Mononuclear cell (primary cell): Measurements from ENCODE around the gene RTKN. TPM values are rescaled to one million over a fixed set of nuclear protein-coding genes. Genes with fewer than 3 reads are reported as not detected.
"Not testable (repeated sequence)": the region's sequence is repeated elsewhere in the genome, so short reads cannot be mapped to it uniquely, and the experiment has no call there.

Source experiments
- H3K27me3 ChIP-seq: 2 replicates; pipeline ENCODE4 v1.6.0; 2011; ENCODE audit warnings: low read length, control low read depth; ENCODE audit not compliant: insufficient read depth
- H3K4me1 ChIP-seq: 2 replicates; pipeline ENCODE4 v1.5.1; 2011; ENCODE audit warnings: mild to moderate bottlenecking, low read length, control low read depth; ENCODE audit not compliant: insufficient read depth
- H3K4me3 ChIP-seq: 2 replicates; pipeline ENCODE4 v1.5.1; 2011; ENCODE audit warnings: mild to moderate bottlenecking, low read length, moderate library complexity
- H3K9me3 ChIP-seq: 2 replicates; pipeline ENCODE4 v1.5.1; 2011; ENCODE audit warnings: low read depth, mild to moderate bottlenecking, control low read depth, low read length
- total RNA-seq: library from RNA; depleted of rRNA; stranded (reverse); fragments of >200 nt; gene quantifications from one replicate; pipeline ENCODE4 v1.2.3, GENCODE V29; 2012

Gene RTKN
- 0.31 TPM for total RNA-seq

- H3K27me3 ChIP-seq, result peaks cover 47% of the 10 kb centered on the region
- peaks cover 33% of the 10 kb centered on the region for H3K4me1 ChIP-seq
- no peaks in the 10 kb centered on the region for H3K9me3 ChIP-seq
- H3K4me3 ChIP-seq, result no peak within 1 kb of the TSS
Measured at GRCh38 chr2:74441690-74442482, at the start of gene RTKN. Gene RTKN, minus strand, starts transcription at chr2:74441937. Its CDS starts 121 bp downstream, at chr2:74441816.

GRCh38 chr2:74489906-74490305 lies 48.2 kb upstream of the RTKN start:
- H3K4me3 ChIP-seq, result no peak overlapping the region
- H3K27me3 ChIP-seq, result no peaks in the 10 kb centered on the region
- no peaks in the 10 kb centered on the region for H3K4me1 ChIP-seq
- H3K9me3 ChIP-seq, result no peaks in the 10 kb centered on the region

GRCh38 chr2:74488643-74489481 lies 47.1 kb upstream of the RTKN start:
- Histone ChIP-seq H3K4me3 (no peak overlapping the region), H3K4me1 (peaks cover 5% of the 10 kb centered on the region), H3K27me3 (no peaks in the 10 kb centered on the region), H3K9me3 (no peaks in the 10 kb centered on the region)

GRCh38 chr2:74486141-74486540 lies 44.4 kb upstream of the RTKN start:
- Histone ChIP-seq H3K9me3 (no peaks in the 10 kb centered on the region), H3K4me3 (no peak overlapping the region), H3K4me1 (peaks cover 24% of the 10 kb centered on the region), H3K27me3 (no peaks in the 10 kb centered on the region)

GRCh38 chr2:74483675-74484164 lies 42.0 kb upstream of the RTKN start:
- H3K27me3 ChIP-seq, H3K9me3 ChIP-seq: not testable (repeated sequence)
- H3K4me1 ChIP-seq, result peaks cover 33% of the 10 kb centered on the region
- peak overlapping the region; percentile 86 for H3K4me3 ChIP-seq

DNA sequence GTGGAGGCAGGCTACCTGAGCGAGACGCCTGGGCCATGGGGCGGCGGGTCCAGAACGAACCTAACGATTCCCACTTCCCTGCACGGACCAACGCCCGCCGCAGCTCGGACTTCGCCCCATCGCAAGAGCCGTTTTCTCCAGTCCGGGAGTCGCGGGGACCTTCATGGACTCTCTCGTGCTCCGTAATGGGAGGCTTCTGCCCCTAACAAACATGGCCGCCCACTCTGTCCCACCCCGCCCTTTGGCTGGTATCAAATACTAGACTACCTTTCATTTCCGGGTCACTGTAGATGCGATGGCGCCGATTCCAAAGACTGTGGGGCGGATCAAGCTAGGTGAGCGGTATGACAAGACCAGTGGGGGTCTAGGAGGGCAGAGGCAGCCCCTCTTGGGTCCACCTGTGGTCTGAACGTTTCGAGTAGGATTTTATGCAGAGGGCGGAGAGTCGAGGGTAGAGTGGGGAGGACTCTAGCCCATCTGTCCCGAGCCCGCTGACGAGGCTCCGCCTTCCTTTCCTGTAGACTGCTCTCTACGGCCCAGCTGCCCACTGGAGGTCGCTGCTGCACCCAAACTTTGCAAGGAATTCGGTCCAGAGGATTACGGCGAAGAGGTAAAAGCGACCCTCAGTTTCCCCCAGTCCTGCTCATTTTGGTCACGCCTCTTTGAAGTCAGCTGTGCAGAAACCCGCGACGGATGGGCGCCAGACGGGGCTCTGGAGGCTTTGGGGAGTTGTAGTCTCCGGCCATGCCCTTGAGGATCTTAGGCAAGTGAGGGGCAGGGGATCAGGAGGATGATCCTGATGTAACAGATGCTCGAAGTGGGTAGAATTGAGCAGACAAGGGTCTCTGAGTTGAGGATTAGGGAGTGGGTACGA lies 41.3 kb upstream of the RTKN start, which contains the start of the genes CCDC142 and TTC31:
TSS of gene CCDC142 (minus strand) at position 198 of the 874 bp plus-strand sequence. CDS start at position 37, 161 bp downstream.
TSS of gene TTC31 (plus strand) at position 281 of the 874 bp plus-strand sequence. CDS start at position 296, 15 bp downstream.
- peaks cover 33% of the 10 kb centered on the region for H3K4me1 ChIP-seq
- no peaks in the 10 kb centered on the region for H3K27me3 ChIP-seq
- H3K4me3 ChIP-seq, result peak within 1 kb of the TSS; percentile 86
- no peaks in the 10 kb centered on the region for H3K9me3 ChIP-seq

GRCh38 chr2:74481961-74482800 lies 40.4 kb upstream of the RTKN start:
- Histone ChIP-seq H3K4me1 (peaks cover 39% of the 10 kb centered on the region), H3K9me3 (no peaks in the 10 kb centered on the region), H3K27me3 (no peaks in the 10 kb centered on the region), H3K4me3 (peak overlapping the region; percentile 86)

GRCh38 chr2:74481431-74481830 lies 39.7 kb upstream of the RTKN start:
- H3K4me3 ChIP-seq, result no peak overlapping the region
- no peaks in the 10 kb centered on the region for H3K9me3 ChIP-seq
- peaks cover 46% of the 10 kb centered on the region for H3K4me1 ChIP-seq
- H3K27me3 ChIP-seq, result no peaks in the 10 kb centered on the region

- Histone ChIP-seq H3K4me1 (peaks cover 36% of the 10 kb centered on the region), H3K4me3 (no peak overlapping the region), H3K27me3 (no peaks in the 10 kb centered on the region), H3K9me3 (no peaks in the 10 kb centered on the region)
Measured at GRCh38 chr2:74474899-74475298, 33.2 kb upstream of the RTKN start.

DNA sequence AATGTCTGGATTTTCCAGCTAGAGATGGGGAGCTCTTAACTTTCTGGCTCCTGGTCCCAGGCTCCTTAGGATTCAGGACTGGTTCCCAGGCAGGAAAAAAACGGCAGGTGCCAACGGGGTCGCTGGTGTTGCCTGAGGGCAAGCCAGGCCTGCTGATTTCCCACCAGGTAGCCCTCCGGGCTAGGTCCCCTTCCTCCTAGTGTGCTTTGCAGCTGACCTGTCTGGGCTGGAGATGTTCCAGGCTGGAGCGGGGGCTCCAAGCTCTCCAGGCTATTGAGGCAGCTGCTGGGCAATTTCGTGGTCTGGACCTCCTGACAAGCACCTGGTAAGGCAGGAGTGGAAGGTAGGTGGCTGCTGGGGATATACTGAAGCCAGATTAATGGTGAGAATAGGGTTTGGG lies 32.7 kb upstream of the RTKN start:
- no peaks in the 10 kb centered on the region for H3K27me3 ChIP-seq
- no peaks in the 10 kb centered on the region for H3K9me3 ChIP-seq
- H3K4me1 ChIP-seq, result peaks cover 36% of the 10 kb centered on the region
- H3K4me3 ChIP-seq, result no peak overlapping the region

DNA sequence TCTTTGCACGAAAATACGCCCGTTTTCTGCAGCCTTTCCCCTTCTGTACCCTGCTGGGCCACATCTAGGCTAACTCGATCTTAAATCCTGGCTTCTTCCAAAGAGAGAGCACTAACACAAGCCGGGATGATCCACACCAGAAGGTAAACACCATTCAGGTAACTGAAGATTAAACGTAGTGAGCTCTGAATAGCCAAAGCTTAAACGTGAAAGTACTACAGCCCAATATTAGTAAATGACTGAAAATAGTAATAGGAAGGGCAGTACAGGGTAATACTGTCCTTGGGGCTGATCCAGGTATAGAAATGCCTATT lies 31.2 kb upstream of the RTKN start:
- Histone ChIP-seq H3K4me1 (peaks cover 36% of the 10 kb centered on the region), H3K27me3 (no peaks in the 10 kb centered on the region), H3K9me3 (no peaks in the 10 kb centered on the region), H3K4me3 (peak overlapping the region; percentile 73)

DNA sequence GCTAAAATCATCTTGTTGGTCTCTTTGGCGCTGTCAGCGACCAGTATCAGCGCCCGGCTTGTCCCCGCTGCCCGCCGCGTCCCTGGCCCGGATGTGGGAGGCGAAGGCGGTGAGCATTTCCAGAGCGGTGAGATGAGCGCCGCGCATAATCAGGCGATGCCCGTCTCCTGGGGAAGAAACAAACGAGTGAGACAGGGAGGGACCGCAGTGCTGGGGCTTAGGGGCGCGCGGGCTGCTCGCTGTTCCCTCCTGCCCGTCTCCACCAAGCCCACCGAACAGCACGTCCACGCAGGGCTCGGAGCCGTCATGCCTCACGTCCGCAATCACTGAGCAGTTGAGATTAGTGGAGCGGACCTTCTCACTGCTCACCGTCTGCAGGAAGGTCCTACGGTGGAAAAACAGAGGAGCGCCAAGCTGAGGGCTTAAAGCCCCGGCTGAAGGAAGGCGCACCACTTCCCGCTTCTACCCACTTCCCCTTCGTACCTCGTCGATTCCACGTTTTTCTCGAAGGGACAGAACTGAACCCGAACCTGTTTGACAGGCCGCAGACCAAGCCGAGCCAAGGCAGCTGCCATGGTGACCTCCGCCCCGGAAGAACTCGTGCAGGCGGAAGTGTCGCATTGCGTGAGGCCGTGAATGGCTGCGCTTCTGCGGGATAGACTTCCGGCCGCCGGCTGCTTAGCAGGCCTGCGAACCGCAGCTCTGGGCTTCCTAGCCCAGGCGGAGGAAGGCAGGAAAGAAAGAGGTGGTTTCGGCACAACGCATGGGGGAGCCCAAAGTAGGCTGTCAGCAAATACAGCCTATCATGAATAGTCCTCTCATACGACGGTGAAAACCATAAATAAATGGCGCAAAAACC lies 30.6 kb upstream of the RTKN start, which contains the start of gene MRPL53:
TSS of gene MRPL53 (minus strand) at position 595 of the 859 bp plus-strand sequence. CDS start at position 575, 20 bp downstream.
- no peaks in the 10 kb centered on the region for H3K27me3 ChIP-seq
- peaks cover 31% of the 10 kb centered on the region for H3K4me1 ChIP-seq
- H3K4me3 ChIP-seq, result peak within 1 kb of the TSS; percentile 73
- H3K9me3 ChIP-seq, result no peaks in the 10 kb centered on the region
